ENCODE data around the gene CGB3. TPM values are rescaled to one million over a fixed set of nuclear protein-coding genes. Genes with fewer than 3 reads are reported as not detected.

Gene CGB3
- total and polyA plus RNA-seq, 2 of the 4 experiments (the other 2 are of a cell fraction) = not detected

DNA sequence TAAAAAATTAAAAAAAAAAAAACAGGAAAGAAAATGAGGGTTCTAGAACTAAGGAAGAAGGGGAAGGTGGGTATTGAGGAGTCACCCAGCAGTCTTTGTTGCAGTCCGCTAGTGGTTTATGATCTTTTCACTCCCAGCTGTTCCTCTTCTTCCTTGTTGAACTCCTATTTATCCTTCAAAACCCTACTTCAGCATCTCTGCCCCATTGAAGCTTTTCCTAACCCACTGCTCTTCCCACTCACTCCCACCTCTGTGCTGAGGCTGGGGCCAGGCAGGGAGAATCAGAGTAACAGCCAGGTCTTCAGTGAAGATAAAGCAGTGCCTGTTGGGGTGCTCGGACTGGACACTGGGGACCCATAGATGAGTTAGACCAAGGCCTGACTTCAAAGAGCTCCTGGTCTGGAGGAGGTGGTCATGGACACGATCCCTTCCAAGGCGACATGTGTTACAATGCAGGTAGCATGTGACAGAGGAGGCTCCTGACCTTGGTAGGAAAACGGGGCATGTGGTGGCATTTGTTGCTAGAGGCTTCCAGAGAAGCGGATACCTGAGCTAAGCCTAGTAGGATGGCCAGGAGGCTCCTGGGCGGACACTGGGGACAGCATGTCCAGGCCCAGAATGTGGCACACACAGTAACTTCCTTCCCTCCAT lies 19.0 kb downstream of the CGB3 start:
- no CpG with 5 or more reads among the region's 7 CpGs for WGBS, 2 experiments (ENCODE audit: extremely low coverage in 2 of 2, insufficient read length in 1 of 2)

More for the DNA sequence above, 19.0 kb downstream of the CGB3 start:
- Histone ChIP-seq H2AK5ac (ENCODE audit: low read depth, low read length) (no peak overlapping the region), H3K9me3 (ENCODE audit: control insufficient read depth, insufficient read depth, low read length) (no peaks in the 10 kb centered on the region), H3K27me3 (ENCODE audit: control insufficient read depth, insufficient read depth, low read length) (no peaks in the 10 kb centered on the region), H4K8ac (ENCODE audit: low read depth in 2 of 2, low read length in 2 of 2) (no peak overlapping the region), H3K9ac (ENCODE audit: low read depth, low read length) (no peak overlapping the region), H2AK9ac (replicated peaks; ENCODE audit: low read depth, low read length, poor library complexity) (no peak overlapping the region), H2BK120ac (ENCODE audit: low read depth, low read length) (no peak overlapping the region), H2BK5ac (ENCODE audit: low read depth, low read length, poor library complexity, severe bottlenecking) (no peak overlapping the region), H3K14ac (replicated peaks; ENCODE audit: low read depth, low read length) (no peak overlapping the region), H4K20me1 (ENCODE audit: insufficient read depth, low read length) (no peaks in the 10 kb centered on the region), H2AFZ (replicated peaks; ENCODE audit: low read length, poor library complexity) (no peak overlapping the region), H3K4me1 (ENCODE audit: control insufficient read depth, insufficient read depth, low read length) (no peaks in the 10 kb centered on the region), H2BK15ac (ENCODE audit: low read depth, low read length) (no peak overlapping the region), H3K23ac (ENCODE audit: low read depth, low read length) (no peak overlapping the region), H3K9me1 (ENCODE audit: insufficient read depth, low read length) (peaks cover 2% of the 10 kb centered on the region; the same call in 1 of the 2 replicates), H3K27ac (ENCODE audit: insufficient read depth, low read length) (no peak overlapping the region), H3K4me3 (ENCODE audit: insufficient read depth, low read depth, low read length) (no peak overlapping the region), H3K36me3 (ENCODE audit: control insufficient read depth, insufficient read depth, low read length) (peaks cover 44% of the 10 kb centered on the region), H2BK20ac (ENCODE audit: low read depth, low read length) (no peak overlapping the region), H3K4me2 (ENCODE audit: low read depth, low read length) (no peak overlapping the region), H3K56ac (ENCODE audit: extremely low read depth, insufficient read depth, low read length) (no peak overlapping the region), H3K4ac (ENCODE audit: low read depth, low read length) (no peak overlapping the region), H4K5ac (ENCODE audit: low read depth, low read length) (no peak overlapping the region), H3K18ac (ENCODE audit: low read depth, low read length) (no peak overlapping the region), H4K91ac (ENCODE audit: insufficient read depth, low read depth, low read length) (no peak overlapping the region), H3K79me1 (ENCODE audit: low read depth in 1 of 2, low read length in 2 of 2) (peaks cover 0 to 19% of the 10 kb centered on the region in 2 experiments; a peak in 3 of 4 replicates)
- ATAC-seq (ENCODE audit: low read depth) (no peak), DNase-seq (no peak)
- CTCF ChIA-PET = interaction anchor here (1.9 kb wide), 1 partner anchor 12 kb away, joined by 5 read pairs; the partner anchor contains the start of genes GYS1 and RUVBL2
- no TSS peak for BruUV-seq (replicated peaks)
- intact Hi-C loops (cut with micrococcal nuclease) = no loop called here
- TF ChIP-seq CHD1 (IDR thresholded peaks at IDR 0.05; ENCODE audit: low read depth, low read length) = no peak
- no peak for TF ChIP-seq CEBPB (IDR thresholded peaks at IDR 0.05; ENCODE audit: low read depth, low read length)
- TF ChIP-seq POLR2A (IDR thresholded peaks at IDR 0.05; ENCODE audit: low read depth, low read length) = no peak
- no peak for TF ChIP-seq MAZ (IDR thresholded peaks at IDR 0.05; ENCODE audit: borderline replicate concordance, low read depth, low read length)
- no peak for TF ChIP-seq RAD21 (IDR thresholded peaks at IDR 0.05; ENCODE audit: low read length)
- no peak for TF ChIP-seq CTCF (conservative IDR thresholded peaks at IDR 0.05; ENCODE audit: low read depth, low read length)
- TF ChIP-seq SMC3 (IDR thresholded peaks at IDR 0.05; ENCODE audit: low read depth, low read length) = no peak
- TF ChIP-seq MXI1 (IDR thresholded peaks at IDR 0.05; ENCODE audit: borderline replicate concordance, low read depth, low read length) = no peak
- TF ChIP-seq NFE2L2 (IDR thresholded peaks at IDR 0.05; ENCODE audit: low read depth, low read length) = no peak
- no peak for TF ChIP-seq BHLHE40 (IDR thresholded peaks at IDR 0.05; ENCODE audit: low read depth, low read length)
- TF ChIP-seq, protein P1, sequence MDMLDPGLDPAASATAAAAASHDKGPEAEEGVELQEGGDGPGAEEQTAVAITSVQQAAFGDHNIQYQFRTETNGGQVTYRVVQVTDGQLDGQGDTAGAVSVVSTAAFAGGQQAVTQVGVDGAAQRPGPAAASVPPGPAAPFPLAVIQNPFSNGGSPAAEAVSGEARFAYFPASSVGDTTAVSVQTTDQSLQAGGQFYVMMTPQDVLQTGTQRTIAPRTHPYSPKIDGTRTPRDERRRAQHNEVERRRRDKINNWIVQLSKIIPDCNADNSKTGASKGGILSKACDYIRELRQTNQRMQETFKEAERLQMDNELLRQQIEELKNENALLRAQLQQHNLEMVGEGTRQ (IDR thresholded peaks at IDR 0.05; ENCODE audit: low read depth, low read length) = no peak
- no peak for TF ChIP-seq FOS (IDR thresholded peaks at IDR 0.05; ENCODE audit: low read depth, low read length)
- TF ChIP-seq RFX5 (IDR thresholded peaks at IDR 0.05; ENCODE audit: low read depth, low read length) = no peak
- TF ChIP-seq RCOR1 (IDR thresholded peaks at IDR 0.05; ENCODE audit: insufficient replicate concordance, low read length) = no peak
- TF ChIP-seq ELK1 (IDR thresholded peaks at IDR 0.05; ENCODE audit: borderline replicate concordance, low read depth, low read length) = no peak
- TF ChIP-seq MAFK (IDR thresholded peaks at IDR 0.05; ENCODE audit: low read depth, low read length) = no peak
- POLR2A ChIA-PET (ENCODE audit: unreplicated experiment) = no interaction called here
- dilution Hi-C loops (cut with HindIII; ENCODE audit: low sequenced_read_pairs, unreplicated experiment) = no loop called here
- in situ Hi-C loops (cut with MboI; ENCODE audit: low sequenced_read_pairs) = no loop called here

Measured in IMR-90 (cell line).